ENCODE results near the gene PLXNB3.

PLXNB3 gene

DNA sequence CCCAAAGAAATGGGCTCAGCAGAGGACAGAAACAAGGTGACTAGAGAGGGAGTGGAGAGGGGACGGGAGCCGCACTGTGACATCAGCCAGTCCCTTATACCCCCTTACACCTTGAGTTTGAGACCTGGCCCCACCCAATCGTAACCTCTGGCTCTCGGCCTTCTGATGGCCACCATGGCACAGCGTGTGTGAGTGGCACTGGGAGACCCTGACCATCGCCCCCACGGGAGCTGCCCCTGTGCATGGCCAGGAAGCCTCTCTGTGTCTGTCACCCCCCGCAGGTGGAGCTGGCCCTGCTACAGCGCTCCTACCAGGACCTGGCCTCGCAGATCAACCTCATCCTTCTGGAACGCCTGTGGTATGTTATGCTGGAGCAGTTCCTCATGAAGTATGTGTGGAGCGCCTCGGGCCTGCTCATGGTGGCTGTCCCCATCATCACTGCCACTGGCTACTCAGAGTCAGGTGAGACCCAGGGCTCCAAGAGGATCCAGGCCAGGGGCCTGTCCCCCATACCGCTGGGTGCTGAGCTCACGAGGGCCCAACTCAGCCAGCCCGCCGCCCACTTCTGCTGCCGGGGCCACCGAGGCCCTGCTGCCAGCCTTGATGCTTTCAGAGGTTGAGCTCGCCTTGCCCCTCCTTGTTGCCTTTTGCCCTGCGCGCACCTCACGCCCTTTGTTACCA is 35.0 kb upstream of the PLXNB3 start:
- TF ChIP-seq POLR2AphosphoS5 (IDR thresholded peaks at IDR 0.05; ENCODE audit: low read depth, low read length), result no peak
- TF ChIP-seq REST (IDR thresholded peaks at IDR 0.05; ENCODE audit: insufficient read depth in 1 of 2, low read depth in 2 of 2, low read length in 2 of 2), result no peak
- TF ChIP-seq FOXP2 (optimal IDR thresholded peaks at IDR 0.05; ENCODE audit: borderline replicate concordance, extremely low read depth, extremely low read length, insufficient read depth), result no peak
- TF ChIP-seq TAF1 (IDR thresholded peaks at IDR 0.05; ENCODE audit: borderline replicate concordance, insufficient read depth, low read length), result no peak
- TF ChIP-seq SIN3A (IDR thresholded peaks at IDR 0.05; ENCODE audit: borderline replicate concordance, insufficient read depth, low read length), result no peak

GRCh38 chrX:153731117-153731844 is 32.8 kb upstream of the PLXNB3 start:
- TF ChIP-seq FOXP2 (optimal IDR thresholded peaks at IDR 0.05; ENCODE audit: borderline replicate concordance, extremely low read depth, extremely low read length, insufficient read depth), result no peak
- TF ChIP-seq POLR2AphosphoS5 (IDR thresholded peaks at IDR 0.05; ENCODE audit: low read depth, low read length), result no peak
- no peak for TF ChIP-seq REST (IDR thresholded peaks at IDR 0.05; ENCODE audit: insufficient read depth in 1 of 2, low read depth in 2 of 2, low read length in 2 of 2)
- TF ChIP-seq SIN3A (IDR thresholded peaks at IDR 0.05; ENCODE audit: borderline replicate concordance, insufficient read depth, low read length), result no peak
- TF ChIP-seq TAF1 (IDR thresholded peaks at IDR 0.05; ENCODE audit: borderline replicate concordance, insufficient read depth, low read length), result no peak

GRCh38 chrX:153731845-153732215 is 32.2 kb upstream of the PLXNB3 start:
- TF ChIP-seq SIN3A (IDR thresholded peaks at IDR 0.05; ENCODE audit: borderline replicate concordance, insufficient read depth, low read length) (no peak), TAF1 (IDR thresholded peaks at IDR 0.05; ENCODE audit: borderline replicate concordance, insufficient read depth, low read length) (no peak), POLR2AphosphoS5 (IDR thresholded peaks at IDR 0.05; ENCODE audit: low read depth, low read length) (no peak), REST (IDR thresholded peaks at IDR 0.05; ENCODE audit: insufficient read depth in 1 of 2, low read depth in 2 of 2, low read length in 2 of 2) (no peak), FOXP2 (optimal IDR thresholded peaks at IDR 0.05; ENCODE audit: borderline replicate concordance, extremely low read depth, extremely low read length, insufficient read depth) (no peak)

DNA sequence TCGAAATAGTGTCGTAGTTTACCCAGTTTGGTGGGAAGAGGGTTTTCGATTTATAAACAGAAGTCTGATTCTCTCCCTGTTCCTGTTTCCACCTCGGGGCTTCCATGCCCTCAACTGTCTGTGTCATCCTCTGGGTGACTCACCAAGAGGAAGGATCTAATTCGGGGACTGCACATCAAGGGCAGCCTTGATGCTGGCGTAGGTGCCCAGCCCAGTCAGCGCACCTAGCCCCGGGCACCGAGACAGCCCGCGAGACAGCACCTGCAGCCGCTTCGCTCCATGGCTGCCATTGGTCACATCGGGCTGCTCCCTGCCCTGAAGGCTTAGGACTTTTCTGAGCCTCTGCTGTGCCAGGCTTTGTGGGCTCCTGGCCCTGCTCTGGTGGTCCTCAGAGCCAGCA is 31.6 kb upstream of the PLXNB3 start:
- TF ChIP-seq POLR2AphosphoS5 (IDR thresholded peaks at IDR 0.05; ENCODE audit: low read depth, low read length) (no peak), SIN3A (IDR thresholded peaks at IDR 0.05; ENCODE audit: borderline replicate concordance, insufficient read depth, low read length) (no peak), FOXP2 (optimal IDR thresholded peaks at IDR 0.05; ENCODE audit: borderline replicate concordance, extremely low read depth, extremely low read length, insufficient read depth) (no peak), REST (IDR thresholded peaks at IDR 0.05; ENCODE audit: insufficient read depth in 1 of 2, low read depth in 2 of 2, low read length in 2 of 2) (no peak)

Data from PFSK-1 (cell line).